ENCODE data around the gene FXYD7. TPM values are rescaled to one million over a fixed set of nuclear protein-coding genes. Genes with fewer than 3 reads are reported as not detected.

FXYD7 gene
- total RNA-seq, 1 experiment from 2014 or later = 0.71 TPM

GRCh38 chr19:35099155-35099896, 43.7 kb upstream of the FXYD7 start:
- Histone ChIP-seq H3K4me1 (ENCODE audit: control insufficient read depth in 1 of 2, insufficient read depth in 2 of 2, low read length in 2 of 2) (no peaks in the 10 kb centered on the region), H3K9ac (ENCODE audit: low read length) (no peak overlapping the region), H3K79me2 (ENCODE audit: insufficient read depth, low read length) (no peaks in the 10 kb centered on the region), H3K4me3 (replicated peaks in 1 of 2; ENCODE audit: low read depth in 1 of 2, low read length in 2 of 2) (no peak overlapping the region), H3K9me3 (ENCODE audit: control insufficient read depth in 1 of 2, insufficient read depth in 1 of 2, low read depth in 1 of 2, low read length in 2 of 2) (no peaks in the 10 kb centered on the region), H2AFZ (ENCODE audit: low read depth, low read length, poor library complexity, severe bottlenecking) (no peak overlapping the region), H3K4me2 (ENCODE audit: low read length) (no peak overlapping the region), H3K27ac (ENCODE audit: low read depth, low read length) (no peak overlapping the region), H3K9me2 (ENCODE audit: insufficient read depth) (no peaks in the 10 kb centered on the region), H3K27me3 (ENCODE audit: insufficient read depth, low read length) (no peaks in the 10 kb centered on the region), H3K36me3 (ENCODE audit: control insufficient read depth in 1 of 2, insufficient read depth in 2 of 2, low read length in 2 of 2) (no peaks in the 10 kb centered on the region), H4K20me1 (ENCODE audit: insufficient read depth) (no peaks in the 10 kb centered on the region)
- TF ChIP-seq RAD21 (IDR thresholded peaks at IDR 0.05; ENCODE audit: low read depth) (no peak), SIN3A (IDR thresholded peaks at IDR 0.05; ENCODE audit: low read depth) (no peak), SRF (IDR thresholded peaks at IDR 0.05; ENCODE audit: low read depth) (no peak), EZH2 (IDR thresholded peaks at IDR 0.05) (no peak), ELF1 (IDR thresholded peaks at IDR 0.05; ENCODE audit: borderline replicate concordance, low read depth) (no peak), ZFX (IDR thresholded peaks at IDR 0.05) (no peak), EGR1 (IDR thresholded peaks at IDR 0.05; ENCODE audit: low read depth) (no peak), CBX3 (IDR thresholded peaks at IDR 0.05; ENCODE audit: low read depth) (no peak), TCF7L2 (IDR thresholded peaks at IDR 0.05; ENCODE audit: borderline replicate concordance, extremely low read depth, insufficient read depth, insufficient read length) (no peak), EZH2phosphoT487 (IDR thresholded peaks at IDR 0.05; ENCODE audit: borderline replicate concordance) (no peak), CEBPB (IDR thresholded peaks at IDR 0.05; ENCODE audit: low read depth) (no peak), SP1 (IDR thresholded peaks at IDR 0.05; ENCODE audit: low read depth) (no peak), FOSL1 (IDR thresholded peaks at IDR 0.05; ENCODE audit: low read depth) (no peak), POLR2A (IDR thresholded peaks at IDR 0.05; ENCODE audit: borderline replicate concordance, extremely low read depth, insufficient read depth, insufficient read length) (no peak), ZNF274 (IDR thresholded peaks at IDR 0.05; ENCODE audit: low read depth, low read length) (no peak)
- TF ChIP-seq, protein P1, sequence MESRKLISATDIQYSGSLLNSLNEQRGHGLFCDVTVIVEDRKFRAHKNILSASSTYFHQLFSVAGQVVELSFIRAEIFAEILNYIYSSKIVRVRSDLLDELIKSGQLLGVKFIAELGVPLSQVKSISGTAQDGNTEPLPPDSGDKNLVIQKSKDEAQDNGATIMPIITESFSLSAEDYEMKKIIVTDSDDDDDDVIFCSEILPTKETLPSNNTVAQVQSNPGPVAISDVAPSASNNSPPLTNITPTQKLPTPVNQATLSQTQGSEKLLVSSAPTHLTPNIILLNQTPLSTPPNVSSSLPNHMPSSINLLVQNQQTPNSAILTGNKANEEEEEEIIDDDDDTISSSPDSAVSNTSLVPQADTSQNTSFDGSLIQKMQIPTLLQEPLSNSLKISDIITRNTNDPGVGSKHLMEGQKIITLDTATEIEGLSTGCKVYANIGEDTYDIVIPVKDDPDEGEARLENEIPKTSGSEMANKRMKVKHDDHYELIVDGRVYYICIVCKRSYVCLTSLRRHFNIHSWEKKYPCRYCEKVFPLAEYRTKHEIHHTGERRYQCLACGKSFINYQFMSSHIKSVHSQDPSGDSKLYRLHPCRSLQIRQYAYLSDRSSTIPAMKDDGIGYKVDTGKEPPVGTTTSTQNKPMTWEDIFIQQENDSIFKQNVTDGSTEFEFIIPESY (IDR thresholded peaks at IDR 0.05; ENCODE audit: extremely low read depth, insufficient replicate concordance, low read length) = no peak
- TF ChIP-seq, protein P2, sequence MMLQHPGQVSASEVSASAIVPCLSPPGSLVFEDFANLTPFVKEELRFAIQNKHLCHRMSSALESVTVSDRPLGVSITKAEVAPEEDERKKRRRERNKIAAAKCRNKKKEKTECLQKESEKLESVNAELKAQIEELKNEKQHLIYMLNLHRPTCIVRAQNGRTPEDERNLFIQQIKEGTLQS (IDR thresholded peaks at IDR 0.05) = no peak
- TF ChIP-seq, protein P3, sequence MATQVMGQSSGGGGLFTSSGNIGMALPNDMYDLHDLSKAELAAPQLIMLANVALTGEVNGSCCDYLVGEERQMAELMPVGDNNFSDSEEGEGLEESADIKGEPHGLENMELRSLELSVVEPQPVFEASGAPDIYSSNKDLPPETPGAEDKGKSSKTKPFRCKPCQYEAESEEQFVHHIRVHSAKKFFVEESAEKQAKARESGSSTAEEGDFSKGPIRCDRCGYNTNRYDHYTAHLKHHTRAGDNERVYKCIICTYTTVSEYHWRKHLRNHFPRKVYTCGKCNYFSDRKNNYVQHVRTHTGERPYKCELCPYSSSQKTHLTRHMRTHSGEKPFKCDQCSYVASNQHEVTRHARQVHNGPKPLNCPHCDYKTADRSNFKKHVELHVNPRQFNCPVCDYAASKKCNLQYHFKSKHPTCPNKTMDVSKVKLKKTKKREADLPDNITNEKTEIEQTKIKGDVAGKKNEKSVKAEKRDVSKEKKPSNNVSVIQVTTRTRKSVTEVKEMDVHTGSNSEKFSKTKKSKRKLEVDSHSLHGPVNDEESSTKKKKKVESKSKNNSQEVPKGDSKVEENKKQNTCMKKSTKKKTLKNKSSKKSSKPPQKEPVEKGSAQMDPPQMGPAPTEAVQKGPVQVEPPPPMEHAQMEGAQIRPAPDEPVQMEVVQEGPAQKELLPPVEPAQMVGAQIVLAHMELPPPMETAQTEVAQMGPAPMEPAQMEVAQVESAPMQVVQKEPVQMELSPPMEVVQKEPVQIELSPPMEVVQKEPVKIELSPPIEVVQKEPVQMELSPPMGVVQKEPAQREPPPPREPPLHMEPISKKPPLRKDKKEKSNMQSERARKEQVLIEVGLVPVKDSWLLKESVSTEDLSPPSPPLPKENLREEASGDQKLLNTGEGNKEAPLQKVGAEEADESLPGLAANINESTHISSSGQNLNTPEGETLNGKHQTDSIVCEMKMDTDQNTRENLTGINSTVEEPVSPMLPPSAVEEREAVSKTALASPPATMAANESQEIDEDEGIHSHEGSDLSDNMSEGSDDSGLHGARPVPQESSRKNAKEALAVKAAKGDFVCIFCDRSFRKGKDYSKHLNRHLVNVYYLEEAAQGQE (IDR thresholded peaks at IDR 0.05; ENCODE audit: low read depth) = no peak
- TF ChIP-seq, protein P4, sequence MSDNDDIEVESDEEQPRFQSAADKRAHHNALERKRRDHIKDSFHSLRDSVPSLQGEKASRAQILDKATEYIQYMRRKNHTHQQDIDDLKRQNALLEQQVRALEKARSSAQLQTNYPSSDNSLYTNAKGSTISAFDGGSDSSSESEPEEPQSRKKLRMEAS (IDR thresholded peaks at IDR 0.05) = no peak
- no TSS peak for BruUV-seq (replicated peaks)
- intact Hi-C loops (cut with micrococcal nuclease) = no loop called here
- RAD21 ChIA-PET (ENCODE audit: low non-redundant PET in 1 of 2, low total read pairs in 2 of 2, uncharacterized antibody in 2 of 2, unreplicated experiment in 2 of 2) = no interaction called here
- CTCF ChIA-PET = interaction anchor here (0.7 kb wide), 1 partner anchor 9 kb away, joined by 3 read pairs; no protein-coding TSS in a partner anchor
- DNase-seq (ENCODE audit: low read depth, low spot score) (no peak), ATAC-seq (no peak)
- POLR2A ChIA-PET = no interaction called here

Data from HCT116 (cell line).